GM19463 (cell line): ENCODE measurements around the gene PLK5.
A peak's percentile ranks its signal among the peaks of the same experiment; 100 is the strongest.
"Not testable (repeated sequence)": the region's sequence is repeated elsewhere in the genome, so short reads cannot be mapped to it uniquely, and the experiment has no call there.

Source experiments
- ATAC-seq: cut with Tn5 transposase; IDR thresholded peaks from one replicate; pipeline ENCODE4 v1.9.1; 2021; ENCODE audit warnings: mild to moderate bottlenecking, moderate library complexity; ENCODE audit not compliant: unreplicated experiment

PLK5 gene

DNA sequence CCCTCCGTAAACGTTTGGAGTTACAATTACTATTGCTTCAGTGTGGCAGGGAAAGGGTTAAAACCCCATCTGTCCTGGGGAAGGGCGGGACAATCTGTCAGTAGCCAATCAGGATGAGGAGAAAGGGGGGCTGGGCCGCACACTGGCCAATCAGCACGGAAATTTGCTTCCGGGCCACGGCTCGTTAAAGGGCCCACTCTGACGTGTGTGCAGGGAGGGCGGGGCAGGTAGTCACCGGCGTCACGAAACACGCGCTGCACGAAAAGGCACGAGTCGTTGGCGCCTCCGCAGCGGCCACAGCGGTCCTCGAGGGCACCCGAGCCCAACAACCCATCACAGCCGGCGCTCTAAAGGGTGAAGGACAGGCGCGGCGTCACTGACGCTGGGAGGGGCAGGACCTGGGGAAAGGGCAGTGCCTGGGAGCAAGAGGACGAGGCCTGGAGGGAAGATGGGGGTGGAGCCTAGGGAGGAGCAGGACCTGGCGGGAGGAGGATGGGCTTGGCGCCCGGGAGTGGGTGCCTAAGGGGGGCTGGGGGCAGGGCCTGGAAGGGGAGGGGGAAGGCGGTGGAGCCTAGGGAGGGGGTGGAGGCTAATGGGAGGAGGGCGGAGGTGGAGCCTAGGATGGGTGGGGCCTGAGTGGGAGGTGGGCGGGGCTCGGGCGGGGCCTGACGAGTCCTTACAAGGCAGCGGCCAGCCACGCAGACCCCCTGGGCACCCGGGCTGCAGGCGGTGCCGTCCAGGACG is 15.9 kb upstream of the PLK5 start:
- peak; percentile 60 for ATAC-seq

DNA sequence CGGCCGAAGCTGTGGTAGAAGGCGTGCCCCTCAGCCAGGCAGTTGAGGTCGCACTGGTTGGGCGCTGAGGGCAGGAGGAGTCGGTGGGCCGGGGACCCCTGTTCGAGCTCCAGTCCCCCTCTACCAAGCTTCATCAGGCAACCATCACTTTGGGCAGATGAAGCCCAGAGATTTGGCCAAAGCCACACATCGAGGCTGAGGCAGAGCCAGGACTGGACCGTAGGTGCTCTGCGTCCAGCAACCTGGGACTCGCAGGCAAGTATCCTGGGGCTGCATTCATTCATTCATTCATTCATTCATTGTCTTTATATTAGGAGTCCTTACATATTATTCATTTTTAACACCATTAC is 15.4 kb upstream of the PLK5 start:
- ATAC-seq, result no peak

DNA sequence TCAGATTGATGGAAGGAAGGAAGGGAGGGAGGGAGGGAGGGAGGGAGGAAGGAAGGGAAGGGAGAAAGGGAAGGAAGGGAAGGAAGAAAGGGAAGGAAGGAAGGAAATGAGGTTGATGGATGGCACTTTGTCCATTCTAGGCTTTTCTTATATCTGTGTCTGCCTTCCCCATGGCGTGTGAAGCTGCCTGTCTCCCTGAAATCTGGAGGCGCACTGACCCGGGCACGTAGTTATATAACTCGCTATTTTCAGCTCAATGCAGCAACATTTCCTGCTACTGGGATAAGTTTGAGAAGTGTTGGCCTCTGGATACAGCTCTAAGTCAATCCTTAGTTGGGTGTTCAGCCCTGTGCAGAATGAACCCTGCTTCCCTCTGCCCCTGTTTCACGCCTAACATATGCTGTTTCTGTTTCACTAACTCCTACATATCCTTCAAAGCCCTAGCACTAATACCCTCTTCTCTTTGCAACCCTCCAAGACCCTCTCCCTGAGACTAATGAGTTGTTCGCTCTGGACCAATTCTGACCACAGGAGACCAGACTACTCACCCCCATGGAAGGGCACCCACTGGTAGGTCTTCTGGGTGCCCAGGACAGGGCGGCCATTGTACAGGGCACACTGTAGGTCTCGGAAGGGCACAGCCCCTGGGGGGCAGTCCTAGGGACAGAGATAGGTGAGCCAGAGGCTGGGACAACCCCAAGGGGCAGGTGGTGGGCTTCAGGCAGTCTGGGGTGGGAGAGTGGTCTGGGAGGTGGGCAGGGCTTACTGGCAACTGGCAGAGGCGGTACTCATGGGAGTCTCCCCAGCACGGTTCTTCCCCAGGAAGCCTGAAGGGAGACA is 14.1 kb upstream of the PLK5 start:
- no peak for ATAC-seq

DNA sequence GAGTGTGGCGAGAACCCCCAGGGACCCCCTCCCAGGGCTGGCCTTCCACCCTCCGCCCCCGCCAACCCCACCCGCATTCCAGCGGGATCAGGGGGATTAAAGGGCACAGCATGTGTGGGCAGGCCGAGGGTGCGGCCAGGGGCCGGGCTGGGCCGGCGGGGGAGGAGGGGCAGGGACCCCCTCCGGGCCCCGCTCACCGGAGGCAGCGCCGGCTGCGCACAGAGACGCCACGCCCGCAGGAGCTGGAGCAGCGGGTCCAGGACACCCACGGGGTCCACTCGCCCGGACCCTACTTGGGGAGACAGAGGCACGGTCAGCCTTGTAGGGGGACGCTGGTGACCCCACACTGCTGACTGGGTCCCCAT is 13.5 kb upstream of the PLK5 start:
- no peak for ATAC-seq

DNA sequence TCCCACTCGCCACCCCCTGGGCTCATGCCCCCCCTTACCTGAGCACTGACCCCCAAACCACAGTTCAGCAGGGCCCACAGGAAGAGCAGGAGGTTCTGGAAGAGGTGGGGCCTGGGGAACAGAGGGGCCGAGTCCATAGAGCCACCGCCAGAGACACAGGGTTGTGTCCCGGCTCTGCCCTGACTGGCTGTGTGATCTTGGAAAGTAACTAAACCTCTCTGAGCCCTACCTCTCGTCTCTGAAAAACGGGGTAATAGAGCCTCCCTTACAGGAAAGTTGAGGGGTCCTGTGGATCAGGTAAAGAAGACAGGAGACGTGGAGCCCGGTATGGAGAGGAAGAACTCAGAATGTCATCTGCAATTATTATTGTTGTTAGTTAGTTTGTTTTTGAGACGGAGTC is 13.1 kb upstream of the PLK5 start:
- ATAC-seq, result no peak

DNA sequence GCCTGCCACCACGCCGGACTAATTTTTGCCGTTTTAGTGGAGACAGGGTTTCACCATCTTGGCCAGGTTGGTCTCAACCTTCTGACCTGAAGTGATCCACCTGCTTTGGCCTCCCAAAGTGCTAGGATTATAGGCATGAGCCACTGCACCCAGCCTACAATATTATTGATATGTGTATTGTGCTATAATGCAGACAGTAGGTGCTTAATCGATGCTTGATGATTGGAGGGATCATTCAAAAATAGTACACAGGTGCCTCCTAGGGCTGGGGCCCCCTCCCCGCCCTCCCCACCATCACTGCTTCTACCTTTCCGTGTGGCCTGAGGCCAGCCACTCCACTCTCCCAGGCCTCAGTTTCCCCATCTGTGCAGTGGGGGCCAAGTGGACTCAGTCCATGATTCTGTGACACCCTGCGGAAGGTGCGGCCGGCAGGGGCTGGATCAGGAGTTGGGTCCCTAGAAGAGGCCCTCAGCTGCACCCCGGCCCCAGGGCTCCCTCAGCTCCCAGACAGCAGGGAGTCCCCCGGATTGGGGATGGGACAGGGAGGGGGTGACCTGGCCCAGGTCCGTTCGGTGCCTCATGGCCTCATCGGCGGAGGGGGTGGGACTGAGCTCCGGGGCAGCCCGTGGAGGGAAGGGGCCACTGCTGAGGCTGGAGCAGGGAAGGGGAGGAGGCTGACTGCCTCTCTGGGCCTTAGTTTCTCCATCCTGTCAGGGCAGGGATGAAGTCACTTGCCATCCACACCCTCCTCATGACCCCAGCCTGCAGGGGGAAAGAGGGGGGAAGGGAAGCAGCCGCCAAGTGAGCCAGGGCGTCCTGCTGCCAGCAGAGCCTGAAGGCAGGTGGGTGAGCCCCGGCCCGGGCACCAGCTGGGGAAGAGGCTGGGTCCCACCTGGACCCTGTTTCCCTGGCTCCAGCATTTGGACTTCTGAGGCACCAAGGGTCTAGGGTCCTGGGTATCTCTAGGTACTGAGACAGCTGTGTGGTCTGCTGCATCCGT is 12.3 kb upstream of the PLK5 start:
- no peak for ATAC-seq

DNA sequence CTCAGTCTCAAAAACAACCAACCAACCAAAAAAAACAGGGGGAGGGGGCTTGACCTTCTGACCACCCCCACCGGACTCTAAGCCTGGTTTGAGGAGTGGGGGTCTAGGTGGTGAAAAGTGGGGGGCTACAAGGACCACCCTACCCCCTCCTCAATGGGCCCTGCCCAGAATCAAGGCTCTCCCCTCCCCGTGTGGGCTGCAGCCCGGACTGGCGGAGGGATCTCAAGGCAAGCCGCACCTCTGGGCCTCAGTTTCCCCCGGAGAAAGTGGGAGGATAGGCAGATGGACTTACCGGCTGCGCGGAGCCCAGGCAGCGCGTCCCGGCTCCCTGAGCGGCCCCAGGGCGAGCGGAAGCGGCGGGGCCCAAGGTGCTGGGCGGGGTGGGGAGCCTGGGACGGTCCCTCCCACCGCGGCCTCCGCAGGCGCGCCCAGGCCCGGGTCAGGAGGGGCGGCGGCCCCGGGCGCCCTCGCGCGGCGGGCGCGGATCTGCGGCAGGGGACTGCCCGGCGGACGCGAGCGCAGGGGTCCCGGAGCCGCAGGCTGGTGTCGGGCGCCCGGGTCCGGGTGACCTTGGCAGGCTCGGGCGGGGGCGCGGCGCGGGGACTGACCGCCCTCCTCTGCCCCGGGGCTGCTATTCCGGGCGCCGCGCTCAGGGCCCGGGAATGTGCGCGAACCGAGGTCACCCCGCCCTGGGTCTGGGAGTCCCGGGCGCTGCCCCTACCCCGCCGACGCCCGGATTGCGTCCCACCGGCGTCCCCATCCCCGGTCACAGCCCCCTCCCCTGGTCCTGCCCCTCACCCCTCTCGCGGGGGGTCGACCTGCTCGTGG is 11.0 kb upstream of the PLK5 start, which contains the start of gene ADAMTSL5:
ADAMTSL5 (minus strand) TSS at position 349 of the 828 bp plus-strand sequence. CDS start 2,076 bp downstream, outside the sequence.
- no peak for ATAC-seq

DNA sequence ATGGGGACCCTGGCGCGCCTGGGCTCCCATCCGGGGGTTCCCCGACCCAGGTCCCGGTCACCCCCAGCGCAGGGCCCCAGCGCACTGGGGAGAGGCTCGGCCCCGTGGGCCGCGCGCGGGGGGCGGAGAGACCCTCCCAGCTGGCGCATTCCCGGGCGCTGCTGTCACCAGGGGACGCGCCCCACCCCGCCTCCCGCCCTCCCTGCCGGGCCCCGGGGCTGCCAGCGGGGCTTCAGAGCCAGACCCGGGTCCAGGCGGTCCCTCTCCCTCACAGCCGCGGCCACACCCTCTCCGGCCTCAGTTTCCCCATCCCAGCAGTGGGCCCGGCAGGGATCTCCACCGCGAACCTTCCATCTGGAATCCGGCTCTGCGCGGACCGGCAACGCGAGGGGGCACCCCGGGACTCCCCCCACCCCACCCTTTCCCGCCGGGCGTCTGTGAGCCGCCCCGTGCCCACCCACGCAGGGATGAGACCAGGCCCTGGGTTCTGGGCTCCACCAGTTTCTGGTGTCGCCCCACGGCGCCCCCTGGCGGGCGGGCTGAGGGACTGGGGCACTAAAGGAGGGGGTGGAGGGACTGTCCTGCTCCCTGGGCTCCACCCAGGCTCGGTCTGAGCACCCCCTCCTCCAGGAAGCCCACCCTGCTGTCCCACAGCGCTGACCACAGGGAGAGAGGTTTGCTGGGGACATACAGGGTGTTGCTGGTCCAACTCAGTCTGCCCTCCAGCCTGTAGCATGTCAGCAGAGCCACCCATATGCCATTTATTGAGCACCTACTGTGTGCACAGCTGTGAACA is 10.2 kb upstream of the PLK5 start:
- ATAC-seq, result no peak

DNA sequence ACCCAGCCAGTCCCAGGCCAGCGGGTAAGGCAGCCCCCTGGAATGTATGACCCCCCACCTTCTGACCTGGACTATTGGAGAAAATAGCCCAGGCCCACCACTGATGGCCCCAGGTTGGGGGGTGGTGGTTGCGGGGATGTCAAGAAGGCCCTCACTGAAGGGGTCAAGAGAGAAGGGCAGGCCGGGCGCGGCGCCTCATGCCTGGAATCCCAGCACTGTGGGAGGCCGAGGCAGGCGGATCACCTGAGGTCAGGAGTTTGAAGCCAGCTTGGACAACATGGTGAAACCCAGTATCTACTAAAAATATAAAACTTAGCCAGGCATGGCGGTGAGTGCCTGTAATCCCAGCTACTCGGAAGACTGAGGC is 9.6 kb upstream of the PLK5 start:
- no peak for ATAC-seq

DNA sequence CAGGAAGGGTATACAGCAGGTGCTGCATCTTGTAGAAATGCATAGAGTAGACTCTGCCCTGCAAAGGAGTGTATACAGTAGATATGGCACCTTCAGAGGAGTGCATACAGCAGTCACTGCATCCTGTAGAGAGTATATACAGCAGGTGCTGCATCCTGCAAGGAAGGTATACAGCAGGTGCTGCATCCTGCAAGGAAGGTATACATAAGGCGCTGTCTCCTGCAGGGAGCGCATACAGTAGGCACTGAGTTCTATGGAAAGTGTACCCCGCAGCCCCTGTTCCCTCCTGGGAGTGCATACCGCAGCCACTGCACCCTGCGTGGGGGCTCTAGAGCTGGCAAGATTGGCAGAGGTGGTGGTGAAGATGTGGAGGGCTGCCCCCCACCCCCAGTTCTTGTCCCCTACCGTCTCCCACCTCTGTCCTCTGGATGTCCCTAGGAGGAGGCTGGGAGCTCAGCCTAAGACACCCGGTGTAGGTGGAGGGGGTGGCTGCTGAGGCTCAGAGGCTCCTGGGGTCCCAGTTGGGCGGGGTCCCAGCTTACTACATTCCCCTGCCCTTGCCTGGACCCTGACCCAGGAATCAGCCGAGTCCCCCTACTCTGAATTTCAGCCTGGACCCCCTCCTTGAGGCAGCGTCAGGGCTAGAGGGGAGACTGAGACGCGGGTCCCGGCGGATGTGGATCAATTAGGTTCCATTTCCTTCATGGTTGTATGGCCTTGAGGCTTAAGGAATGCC is 8.7 kb upstream of the PLK5 start:
- ATAC-seq, result no peak

DNA sequence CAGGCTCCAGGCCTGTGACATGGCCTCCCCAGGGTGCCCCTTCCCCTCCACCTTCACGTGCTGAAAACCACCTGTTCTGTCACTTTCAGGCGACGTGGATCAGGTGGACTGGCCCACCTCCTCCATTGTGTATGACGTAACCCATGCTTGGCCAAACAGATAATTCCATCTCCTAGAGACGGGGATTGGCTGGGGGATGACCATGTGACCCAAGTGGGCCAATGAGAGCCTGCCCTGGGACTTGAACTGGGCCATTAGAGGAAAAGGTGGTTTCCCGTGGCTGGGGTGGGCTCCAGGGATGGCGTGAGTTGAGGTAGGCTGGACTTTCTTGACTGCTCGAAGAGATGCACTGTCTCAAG is 7.5 kb upstream of the PLK5 start:
- no peak for ATAC-seq

DNA sequence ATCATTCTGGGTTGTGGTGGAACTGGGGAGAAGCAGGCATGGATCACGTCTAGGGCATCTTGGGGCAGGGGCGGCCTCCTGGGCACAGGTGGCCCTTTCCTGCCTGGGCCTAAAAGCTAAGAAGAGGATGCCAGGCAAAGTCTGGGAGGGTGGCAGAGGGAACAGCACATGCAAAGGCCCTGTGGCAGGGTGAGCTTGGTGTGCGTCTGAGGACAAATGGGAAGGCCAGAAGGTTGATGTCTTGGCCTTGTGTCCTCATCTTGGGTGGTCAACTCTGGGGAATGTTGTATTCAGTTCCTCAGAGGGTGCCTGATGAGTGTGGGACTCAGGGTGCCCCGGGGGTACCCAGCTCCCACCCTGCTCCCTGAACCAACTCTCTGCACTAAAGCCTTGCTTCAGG is 5.4 kb upstream of the PLK5 start:
- no peak for ATAC-seq

DNA sequence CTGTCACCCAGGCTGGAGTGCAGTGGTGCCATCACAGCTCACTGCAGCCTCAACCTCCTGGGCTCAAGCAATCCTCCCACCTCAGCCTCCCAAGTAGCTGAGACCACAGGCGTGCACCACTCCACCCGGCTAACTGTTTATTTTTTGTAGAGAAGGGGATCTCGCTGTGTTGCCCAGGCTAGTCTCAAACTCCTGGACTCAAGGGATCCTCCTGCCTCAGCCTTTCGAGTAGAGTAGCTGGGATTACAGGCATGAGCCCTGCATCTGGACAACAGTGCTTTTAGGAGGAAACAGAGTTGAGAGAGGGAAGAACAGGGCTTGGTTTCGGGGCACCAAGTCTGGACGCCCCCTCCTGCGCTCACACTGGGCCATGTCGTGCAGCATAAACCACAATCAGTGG is 4.1 kb upstream of the PLK5 start:
- ATAC-seq, result not testable (repeated sequence)

DNA sequence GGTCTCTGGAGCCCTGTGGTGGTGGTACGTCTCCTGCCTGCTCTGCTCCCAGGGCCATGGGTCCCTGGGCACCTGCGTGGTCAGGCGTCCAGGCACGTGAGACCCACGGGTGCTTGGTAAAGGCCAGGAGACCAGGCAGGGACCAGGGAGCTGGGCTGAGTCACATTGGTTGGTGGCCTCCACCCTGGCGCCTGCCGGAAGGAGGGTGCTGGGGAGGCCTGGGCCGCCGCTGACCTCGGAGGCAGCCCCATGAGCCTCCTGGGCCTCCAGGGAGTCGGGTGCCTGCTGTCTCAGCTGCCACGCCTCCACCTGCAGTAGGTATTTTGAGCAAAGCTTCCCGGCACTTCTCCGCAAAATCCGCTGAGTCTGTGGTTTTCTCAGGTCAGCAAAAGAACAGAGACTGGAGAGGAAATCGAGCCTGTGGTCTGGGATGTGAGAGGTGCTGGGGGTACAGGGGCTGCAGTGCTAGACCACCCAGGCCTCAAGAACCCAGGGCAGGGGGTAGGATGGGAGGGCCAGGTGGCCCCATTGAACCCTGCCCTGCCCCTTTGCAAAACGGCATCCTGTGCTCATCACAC is 3.6 kb upstream of the PLK5 start:
- ATAC-seq, result no peak

DNA sequence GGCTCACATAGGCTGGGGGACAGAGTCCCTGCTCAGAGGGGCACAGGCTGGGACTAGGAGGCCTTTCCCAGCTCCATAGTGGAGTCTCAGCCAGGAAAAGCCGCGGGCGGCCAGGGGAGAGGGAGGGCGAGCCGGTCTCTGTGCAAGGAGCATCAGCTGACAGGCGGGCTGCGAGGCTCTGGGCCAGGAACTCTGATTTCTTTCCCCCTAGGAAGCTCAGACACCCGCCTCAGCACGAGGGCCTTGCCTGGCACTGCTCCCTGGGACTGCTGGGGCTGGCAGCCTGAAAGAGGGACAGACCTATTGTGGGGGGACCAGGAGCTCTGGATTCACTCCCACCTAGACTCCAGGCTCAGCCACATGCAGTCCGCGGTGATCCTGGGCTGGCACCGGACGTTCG is 2.2 kb upstream of the PLK5 start:
- ATAC-seq, result no peak

DNA sequence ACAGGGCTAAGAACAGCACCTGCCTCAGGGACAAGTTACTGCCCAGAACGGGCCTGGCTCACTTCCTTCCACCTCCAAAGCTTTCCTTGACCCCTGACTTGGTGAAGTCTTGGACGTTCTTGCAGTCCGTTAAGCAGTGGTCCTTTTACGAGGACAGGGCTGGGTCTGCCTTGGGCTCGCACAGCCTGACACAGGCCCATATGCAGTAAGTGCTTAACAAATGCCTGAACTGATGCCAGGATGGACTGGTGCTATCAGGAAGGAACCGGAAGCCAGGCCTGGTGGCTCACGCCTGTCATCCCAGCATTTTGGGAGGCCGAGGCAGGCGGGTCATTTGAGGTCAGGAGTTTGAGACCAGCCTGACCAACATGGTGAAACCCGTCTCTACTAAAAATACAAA is 1.8 kb upstream of the PLK5 start:
- ATAC-seq, result no peak

DNA sequence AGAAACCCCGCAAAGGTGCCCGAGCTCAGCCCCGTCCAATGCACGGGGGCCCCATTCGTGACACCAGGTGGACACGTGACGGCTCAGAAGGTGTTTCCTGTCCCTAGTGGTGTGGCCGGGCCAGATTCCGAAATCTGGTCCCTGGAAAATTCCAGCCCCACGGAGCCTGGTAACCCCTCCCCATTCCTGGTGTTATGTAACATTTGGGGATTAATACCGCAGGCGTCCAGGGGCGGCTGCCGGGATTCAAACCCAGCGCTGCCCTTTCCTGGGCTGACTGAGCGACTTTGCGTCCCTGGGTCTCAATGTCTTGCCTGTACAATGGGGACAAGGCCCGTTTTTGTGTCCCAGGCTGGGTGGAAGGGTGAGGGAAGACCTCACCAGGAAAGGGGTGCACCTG is 1.0 kb upstream of the PLK5 start:
- no peak for ATAC-seq

DNA sequence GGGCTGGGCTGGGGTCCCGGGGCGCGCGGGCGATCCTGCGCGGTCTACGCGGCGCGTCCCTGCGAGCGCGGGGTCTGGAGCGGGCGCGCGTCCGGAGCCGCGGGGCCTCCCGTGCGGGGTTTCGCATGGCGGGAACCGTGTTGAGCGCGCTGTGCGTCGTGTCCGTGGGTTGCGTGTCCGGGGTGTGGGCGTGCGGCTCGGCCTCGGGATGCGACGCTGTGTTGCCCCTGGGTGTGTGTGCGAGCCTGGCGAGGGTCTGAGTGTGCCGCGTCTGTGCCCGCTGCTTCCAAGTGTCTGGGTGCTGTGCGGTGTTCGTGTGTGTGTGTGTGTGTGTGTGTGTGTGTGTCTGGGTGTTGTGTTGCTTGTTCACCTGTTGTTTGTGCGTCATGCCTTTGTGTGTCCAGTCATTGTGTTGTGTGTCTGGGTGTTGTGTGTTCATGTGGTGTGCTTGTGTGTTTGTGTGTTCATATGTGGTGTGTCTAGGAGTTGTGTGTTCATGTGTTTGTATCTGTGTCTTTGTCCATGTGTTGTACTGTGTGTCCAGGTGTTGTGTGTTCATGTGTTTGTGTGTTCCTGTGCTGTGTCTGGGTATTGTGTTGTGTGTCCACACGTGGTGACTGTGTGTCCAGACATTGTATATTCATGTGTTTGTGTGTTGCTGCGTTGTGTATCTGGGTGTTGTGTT is 552 bp downstream of the PLK5 start:
- no peak for ATAC-seq
